Measurements from ENCODE around the gene SNAP91.

Gene SNAP91

DNA sequence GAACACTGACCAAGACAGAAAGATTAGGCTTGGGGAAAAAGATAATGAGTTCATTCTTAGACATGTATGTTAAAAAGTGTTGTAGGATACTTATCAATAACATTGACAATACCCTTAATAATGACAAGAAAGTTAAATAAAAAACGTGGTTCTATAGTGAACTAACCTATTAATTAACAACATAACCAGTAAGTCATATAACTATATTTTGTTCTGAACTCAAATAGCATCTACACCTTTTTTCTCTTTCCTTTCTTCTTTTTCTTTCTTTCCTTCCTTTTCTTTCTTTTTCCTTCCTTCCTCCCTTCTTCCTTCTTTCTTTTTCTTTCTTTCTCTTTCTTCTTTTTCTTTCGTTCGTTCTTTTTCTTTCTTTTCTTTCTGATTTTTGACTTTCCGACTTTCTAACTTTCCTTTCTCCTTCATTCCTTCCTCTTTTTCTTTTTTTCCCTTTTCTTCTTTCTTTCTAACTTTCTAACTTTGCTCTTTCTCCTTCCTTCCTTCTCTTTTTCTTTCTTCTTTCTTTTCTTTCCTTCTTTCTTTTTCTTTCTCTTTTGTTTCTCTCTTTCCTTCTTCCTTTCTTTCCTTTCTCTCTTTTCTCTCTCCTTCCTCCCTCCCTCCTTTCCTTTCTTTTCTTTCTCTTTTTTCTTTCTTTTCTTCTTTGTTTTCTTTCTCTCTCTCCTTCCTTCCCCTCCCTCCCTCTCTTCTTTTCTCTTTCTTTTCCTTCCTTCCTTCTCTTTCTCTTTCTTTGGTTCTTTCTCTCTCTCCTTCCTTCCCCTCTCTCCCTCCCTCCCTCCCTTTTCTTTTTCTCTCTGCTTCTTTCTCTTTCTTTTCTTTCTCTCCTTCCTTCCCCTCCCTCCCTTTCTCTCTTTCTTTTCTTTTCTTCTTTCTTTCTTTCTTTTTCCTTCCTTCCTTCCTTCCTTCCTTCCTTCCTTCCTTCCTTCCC lies 172.0 kb downstream of the SNAP91 start:
- DNase-seq = no peak

DNA sequence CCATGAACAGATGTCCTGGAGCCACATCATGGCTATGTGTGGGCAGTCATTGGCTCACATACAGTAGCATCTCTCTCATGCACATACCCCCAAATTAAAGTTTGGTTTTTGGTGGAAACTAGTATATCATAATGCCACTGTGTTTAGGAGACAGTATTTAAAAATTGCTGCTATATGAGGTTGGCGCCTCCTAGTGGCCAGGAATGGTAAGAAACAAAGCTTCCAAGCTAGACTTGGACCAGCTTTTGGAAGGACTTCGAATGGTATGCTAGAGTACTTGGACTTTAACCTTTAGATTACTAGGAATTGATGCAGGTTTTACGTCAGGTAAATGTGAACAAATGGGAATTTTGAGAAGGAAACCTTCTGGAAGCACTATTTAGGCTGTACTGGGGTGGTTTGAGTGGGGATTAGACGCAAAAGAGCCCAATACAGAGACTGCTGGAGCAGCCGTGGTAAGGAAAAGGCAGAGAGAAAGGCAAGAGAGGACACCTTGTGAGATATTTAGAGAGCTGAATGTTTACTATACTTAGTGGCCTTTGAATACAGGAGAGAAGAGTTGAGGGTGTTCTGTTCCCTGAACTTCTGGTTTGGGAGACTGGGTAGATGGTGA lies 172.8 kb downstream of the SNAP91 start:
- peak; percentile 8 for DNase-seq

DNA sequence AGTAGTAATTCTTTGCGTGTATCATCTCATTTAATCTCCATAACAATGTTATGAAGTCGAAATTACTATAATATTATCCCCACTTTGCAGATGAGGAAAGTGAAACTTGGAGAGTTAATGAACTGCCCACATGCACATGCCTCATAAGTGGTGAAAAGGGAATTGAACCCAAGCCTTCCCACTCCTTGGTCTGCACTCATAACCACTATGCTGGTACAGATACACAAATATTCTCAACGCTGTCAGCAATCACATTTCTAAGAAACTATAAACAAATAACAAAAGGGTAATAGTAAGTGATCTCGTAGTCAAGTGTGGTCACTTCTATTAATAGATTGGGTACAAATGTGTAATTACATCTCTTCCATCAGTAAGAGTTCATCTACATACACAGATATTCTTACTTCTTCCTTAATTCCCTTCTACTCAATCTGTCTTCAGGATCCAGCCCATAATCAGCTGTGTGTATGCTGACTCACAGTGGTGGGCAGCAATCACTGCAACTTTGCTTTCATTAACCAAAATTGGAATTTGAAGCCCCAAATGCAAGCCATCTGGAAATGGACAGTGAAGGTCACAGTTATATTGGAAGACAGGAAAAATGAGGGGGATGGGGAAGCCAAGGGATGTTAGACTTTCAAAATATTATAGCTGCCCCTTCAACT lies 190.0 kb downstream of the SNAP91 start:
- DNase-seq = no peak

DNA sequence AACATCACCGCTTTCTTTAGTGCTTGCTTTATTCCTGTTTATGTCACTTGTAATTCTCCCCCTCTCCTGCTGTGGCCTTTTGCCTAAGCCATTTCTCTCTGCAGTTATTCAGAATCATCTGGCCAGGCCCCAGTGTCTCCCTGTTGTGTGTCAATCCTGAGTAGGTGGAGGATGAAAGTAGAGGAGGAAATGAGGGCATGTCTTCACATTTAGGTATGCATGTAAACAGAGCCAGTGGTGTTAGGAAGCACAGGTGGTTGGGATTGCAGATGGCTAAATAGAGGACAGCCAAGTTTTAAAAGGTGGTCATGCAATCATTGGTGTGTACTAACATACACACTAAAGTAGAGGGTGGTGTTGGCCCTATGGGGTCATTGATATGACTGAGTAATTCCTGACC lies 191.4 kb downstream of the SNAP91 start:
- no peak for DNase-seq

DNA sequence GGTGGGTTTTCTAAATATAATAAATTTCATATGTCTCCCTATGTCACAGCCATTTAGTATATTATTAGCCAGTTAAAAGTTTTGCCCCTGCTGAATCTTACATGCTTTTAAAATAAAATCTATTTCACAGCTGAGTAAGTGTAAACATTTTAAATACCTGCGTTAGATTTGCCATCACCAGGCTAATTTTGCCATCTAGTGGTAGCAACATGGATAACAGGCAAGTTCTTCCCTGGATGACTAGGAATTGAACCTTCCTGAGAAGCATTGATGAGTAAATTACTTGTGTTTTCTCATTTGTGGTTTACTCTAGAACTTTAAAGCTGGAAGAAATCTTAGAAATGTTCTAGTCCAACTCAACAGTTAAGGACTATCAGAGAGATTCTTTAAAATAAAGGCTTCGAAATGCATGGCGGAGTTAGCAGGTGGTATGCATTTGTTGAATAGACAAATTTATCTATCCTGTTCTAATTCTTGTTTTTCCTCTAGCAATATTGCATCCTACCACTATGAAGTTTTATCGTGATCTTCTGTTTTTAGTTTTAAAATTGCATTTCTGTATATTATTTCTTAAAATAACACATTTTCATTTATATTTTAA lies 193.9 kb downstream of the SNAP91 start:
- DNase-seq = no peak

DNA sequence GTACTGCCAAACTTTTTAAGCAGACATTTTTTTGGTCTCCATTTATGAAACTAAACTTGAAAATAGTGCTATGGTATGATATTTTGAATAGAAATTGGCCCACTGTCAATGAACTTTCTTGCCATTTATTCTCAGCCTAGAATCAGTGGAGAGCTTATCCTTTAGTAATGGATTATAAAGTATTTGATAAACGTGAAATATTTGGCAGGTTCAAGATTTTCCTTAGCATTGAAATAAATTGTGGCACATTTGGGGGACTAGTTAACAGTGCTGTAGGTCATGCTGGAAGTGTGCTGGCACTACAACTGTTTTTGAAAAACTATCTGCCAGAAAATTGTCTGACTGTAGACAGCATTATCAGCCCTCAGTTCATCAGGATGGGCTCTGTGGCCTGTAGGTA lies 194.4 kb downstream of the SNAP91 start:
- DNase-seq = no peak

DNA sequence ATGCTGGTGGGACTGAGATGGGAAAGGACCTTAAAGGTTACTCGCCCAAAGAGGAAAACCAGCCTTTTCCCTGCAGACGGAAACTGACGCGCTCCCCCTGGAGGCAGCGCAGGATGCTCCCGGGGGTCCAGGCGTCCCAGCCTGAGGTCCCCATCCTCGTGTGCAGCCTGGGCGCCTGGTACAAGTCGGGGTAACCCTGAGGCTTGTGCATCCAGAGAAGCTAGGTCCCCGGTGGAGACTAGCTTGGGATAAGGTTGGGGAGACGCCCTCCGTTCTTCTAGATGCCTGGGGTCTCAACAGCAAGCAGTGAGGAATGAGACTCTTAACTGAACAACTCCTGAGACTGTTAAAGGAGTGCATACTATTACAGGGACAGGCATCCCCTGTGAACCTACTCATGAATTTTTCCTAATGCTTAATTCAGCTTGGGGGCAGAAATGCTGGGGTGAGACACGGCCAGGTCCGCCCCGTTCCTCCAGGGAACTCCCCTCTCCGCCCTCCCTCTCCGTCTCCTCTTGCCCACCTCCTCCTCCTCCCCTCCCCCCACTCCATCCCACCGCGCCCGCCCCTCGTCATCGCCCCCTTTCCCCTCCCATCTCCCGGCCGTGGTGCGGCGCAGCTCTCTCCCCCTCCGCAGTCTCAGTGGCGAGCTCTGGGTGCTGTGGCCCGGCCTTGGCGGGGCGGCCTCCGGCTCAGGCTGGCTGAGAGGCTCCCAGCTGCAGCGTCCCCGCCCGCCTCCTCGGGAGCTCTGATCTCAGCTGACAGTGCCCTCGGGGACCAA lies 196.8 kb downstream of the SNAP91 start, which contains the start of gene PRSS35:
Gene PRSS35 (plus strand): TSS at position 634 of the 781 bp plus-strand sequence. CDS start 10,908 bp downstream, outside the sequence.
- DNase-seq = no peak

DNA sequence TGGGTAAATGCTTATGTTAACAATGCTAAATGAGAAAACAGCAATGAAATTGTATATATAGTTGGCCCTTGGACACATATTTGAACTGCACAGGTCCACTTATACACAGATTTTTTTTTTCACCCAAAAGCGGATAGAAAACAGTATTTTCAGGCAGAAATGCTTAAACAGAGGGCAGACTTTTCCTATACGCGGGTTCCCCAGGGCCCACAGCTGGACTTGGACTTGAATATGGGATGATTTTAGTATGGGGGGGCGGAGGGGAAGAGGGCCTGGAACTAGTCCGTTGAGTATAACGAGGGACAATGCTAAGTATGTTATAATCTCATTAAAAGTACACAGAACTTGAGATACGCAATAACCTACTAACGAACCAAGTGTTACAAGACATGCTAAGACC lies 197.6 kb downstream of the SNAP91 start:
- no peak for DNase-seq

DNA sequence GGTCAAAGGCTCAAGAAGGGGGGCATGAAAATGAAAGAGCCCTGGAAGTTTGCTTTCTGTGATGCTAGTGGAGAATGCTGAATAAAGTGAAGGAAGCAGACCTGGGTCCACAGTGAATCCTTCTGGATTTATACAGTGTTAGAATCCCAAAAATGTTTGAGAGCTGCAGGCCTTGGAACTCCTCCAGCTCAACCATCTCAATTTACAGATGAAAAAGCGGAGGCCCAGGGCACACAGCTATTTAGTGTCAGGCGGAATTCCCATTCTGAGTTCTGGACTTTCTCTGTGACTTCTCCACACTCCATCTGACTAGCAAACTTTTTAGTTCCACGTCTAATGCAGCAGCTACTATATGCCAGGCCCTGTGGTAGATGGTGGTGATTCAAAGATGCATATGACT lies 198.1 kb downstream of the SNAP91 start:
- DNase-seq = no peak

DNA sequence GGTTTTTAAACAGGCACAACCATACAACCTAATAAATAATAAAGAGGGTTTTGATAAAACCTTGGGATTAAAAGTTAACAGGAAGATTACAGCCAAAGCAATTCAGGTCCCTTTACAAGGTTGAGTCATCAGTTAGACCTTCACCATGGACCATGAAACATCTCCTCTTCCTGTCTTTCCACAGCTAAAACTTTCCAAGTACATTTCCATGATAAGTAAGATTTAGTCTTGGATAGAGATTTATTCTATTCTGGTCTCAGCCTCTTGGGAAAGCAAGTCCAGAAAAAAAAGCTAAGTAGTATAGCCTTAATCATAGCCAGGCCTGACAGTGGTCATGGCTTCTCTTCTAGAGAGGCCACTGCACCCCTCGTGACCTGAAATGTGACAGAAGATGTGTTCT lies 199.5 kb downstream of the SNAP91 start:
- no peak for DNase-seq

DNA sequence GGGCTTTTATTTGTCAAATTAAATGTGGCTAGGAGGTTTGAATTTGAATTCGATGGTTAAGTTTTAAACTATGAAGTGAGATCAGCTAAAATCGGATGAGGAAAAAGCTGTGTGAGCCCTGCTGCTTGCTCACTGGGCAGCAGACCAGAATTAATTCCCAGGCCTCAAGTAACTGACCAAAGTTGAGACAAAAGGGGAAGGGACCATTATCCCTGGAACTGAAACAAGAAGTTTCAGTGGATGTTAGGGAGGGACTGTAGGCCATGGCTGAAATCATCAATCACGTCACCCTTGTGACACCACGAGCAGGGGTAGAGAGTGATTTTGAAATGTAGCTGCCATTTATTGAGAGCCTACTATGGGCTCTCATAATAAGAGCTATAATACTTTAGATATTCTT lies 203.5 kb downstream of the SNAP91 start:
- no peak for DNase-seq

All from NK-92 treated with Interleukin-12 subunit alpha and Interleukin-12 subunit beta, amount 100 ng/mL, for 24 hours (cell line).